ENCODE measurements around the gene SLC16A11.

Gene SLC16A11

DNA sequence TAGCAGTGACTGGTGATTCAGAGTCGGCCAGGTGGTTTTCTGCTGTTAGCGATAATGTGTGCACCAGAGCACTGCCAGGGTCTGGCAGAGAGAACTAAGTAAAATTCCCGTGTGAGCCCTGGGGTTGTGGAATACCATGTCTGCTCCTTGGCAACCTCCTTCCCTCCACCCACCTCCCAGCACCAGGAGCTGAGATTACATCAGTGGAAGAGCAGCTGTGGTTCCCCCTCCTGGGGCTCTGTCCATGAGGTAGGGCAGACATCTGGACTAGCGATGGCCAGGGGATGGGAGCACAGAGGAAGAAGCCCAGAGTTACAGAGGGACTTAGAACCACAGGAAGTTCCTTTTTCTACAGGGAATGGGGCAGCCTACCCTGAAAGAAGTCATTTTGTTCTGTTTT is 20.4 kb upstream of the SLC16A11 start:
- TF ChIP-seq, protein P1, sequence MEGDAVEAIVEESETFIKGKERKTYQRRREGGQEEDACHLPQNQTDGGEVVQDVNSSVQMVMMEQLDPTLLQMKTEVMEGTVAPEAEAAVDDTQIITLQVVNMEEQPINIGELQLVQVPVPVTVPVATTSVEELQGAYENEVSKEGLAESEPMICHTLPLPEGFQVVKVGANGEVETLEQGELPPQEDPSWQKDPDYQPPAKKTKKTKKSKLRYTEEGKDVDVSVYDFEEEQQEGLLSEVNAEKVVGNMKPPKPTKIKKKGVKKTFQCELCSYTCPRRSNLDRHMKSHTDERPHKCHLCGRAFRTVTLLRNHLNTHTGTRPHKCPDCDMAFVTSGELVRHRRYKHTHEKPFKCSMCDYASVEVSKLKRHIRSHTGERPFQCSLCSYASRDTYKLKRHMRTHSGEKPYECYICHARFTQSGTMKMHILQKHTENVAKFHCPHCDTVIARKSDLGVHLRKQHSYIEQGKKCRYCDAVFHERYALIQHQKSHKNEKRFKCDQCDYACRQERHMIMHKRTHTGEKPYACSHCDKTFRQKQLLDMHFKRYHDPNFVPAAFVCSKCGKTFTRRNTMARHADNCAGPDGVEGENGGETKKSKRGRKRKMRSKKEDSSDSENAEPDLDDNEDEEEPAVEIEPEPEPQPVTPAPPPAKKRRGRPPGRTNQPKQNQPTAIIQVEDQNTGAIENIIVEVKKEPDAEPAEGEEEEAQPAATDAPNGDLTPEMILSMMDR (IDR thresholded peaks at IDR 0.05; ENCODE audit: low read length), result no peak
- TF ChIP-seq EZH2 (optimal IDR thresholded peaks at IDR 0.05; ENCODE audit: low read depth, low read length) (no peak), EZH2phosphoT487 (IDR thresholded peaks at IDR 0.05; ENCODE audit: low read length) (no peak)
- H3F3A ChIP-seq (ENCODE audit: insufficient read depth, low read length), result no peaks in the 10 kb centered on the region
- no peaks in the 10 kb centered on the region for H3K4me1 ChIP-seq (ENCODE audit: low read length)
- H3K36me3 ChIP-seq (replicated peaks; ENCODE audit: insufficient read depth, low read length), result no peaks in the 10 kb centered on the region
- H3K9me3 ChIP-seq (replicated peaks; ENCODE audit: insufficient read depth, low read length), result no peaks in the 10 kb centered on the region
- no peaks in the 10 kb centered on the region for H4K20me1 ChIP-seq (ENCODE audit: insufficient read depth, low read length)
- H2AFZ ChIP-seq (ENCODE audit: low read length), result no peak overlapping the region
- H3K27ac ChIP-seq (ENCODE audit: low read length), result no peak overlapping the region
- peaks cover 73% of the 10 kb centered on the region for H3K27me3 ChIP-seq (replicated peaks; ENCODE audit: insufficient read depth, low read length)
- no peaks in the 10 kb centered on the region for H3K9me2 ChIP-seq (replicated peaks; ENCODE audit: insufficient read depth, low read length)
- no peaks in the 10 kb centered on the region for H3K79me2 ChIP-seq (ENCODE audit: low read length)
- H3K9ac ChIP-seq (ENCODE audit: low read length), result no peak overlapping the region
- DNase-seq, result no peak
- H3K4me2 ChIP-seq (ENCODE audit: low read depth, low read length), result no peak overlapping the region
- no peak overlapping the region for H3K4me3 ChIP-seq (ENCODE audit: low read length)

DNA sequence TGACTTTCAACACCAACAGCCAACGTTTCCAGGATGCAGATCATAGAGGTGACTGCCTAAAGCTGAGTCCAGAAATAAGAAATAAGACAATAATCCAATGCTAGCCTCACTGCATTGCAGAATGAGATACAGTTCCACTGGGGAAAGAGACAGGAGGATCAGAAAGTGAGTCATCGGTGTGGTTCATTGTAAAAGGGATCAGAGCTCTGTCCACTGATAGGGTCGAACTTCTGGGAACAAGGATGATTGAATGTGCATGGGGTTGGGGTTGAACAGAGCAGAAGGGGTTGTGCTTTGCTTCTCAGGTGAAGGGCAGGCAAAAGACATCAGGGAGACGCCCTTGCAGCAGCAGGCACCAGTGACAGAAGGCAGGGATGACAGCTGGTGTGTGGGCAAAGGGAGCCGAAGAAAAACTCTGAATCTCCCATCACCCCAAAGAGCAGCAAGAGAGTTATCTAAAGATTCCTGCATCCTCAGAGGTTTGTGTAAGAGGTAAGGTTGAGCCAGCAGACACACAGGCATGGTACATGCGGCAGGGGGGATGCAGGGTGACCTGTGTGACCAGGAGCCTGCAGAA is 19.7 kb upstream of the SLC16A11 start:
- DNase-seq, result no peak
- H3K9me3 ChIP-seq (replicated peaks; ENCODE audit: insufficient read depth, low read length), result no peaks in the 10 kb centered on the region
- H2AFZ ChIP-seq (ENCODE audit: low read length), result no peak overlapping the region
- H3K4me2 ChIP-seq (ENCODE audit: low read depth, low read length), result no peak overlapping the region
- H3F3A ChIP-seq (ENCODE audit: insufficient read depth, low read length), result no peaks in the 10 kb centered on the region
- H3K4me1 ChIP-seq (ENCODE audit: low read length), result no peaks in the 10 kb centered on the region
- peaks cover 75% of the 10 kb centered on the region for H3K27me3 ChIP-seq (replicated peaks; ENCODE audit: insufficient read depth, low read length)
- no peaks in the 10 kb centered on the region for H3K9me2 ChIP-seq (replicated peaks; ENCODE audit: insufficient read depth, low read length)
- no peak overlapping the region for H3K27ac ChIP-seq (ENCODE audit: low read length)
- no peaks in the 10 kb centered on the region for H4K20me1 ChIP-seq (ENCODE audit: insufficient read depth, low read length)
- H3K9ac ChIP-seq (ENCODE audit: low read length), result no peak overlapping the region
- no peak overlapping the region for H3K4me3 ChIP-seq (ENCODE audit: low read length)
- TF ChIP-seq EZH2phosphoT487 (IDR thresholded peaks at IDR 0.05; ENCODE audit: low read length) (no peak), EZH2 (optimal IDR thresholded peaks at IDR 0.05; ENCODE audit: low read depth, low read length) (no peak)
- TF ChIP-seq, protein P1 (IDR thresholded peaks at IDR 0.05; ENCODE audit: low read length), result no peak
- no peaks in the 10 kb centered on the region for H3K36me3 ChIP-seq (replicated peaks; ENCODE audit: insufficient read depth, low read length)
- H3K79me2 ChIP-seq (ENCODE audit: low read length), result no peaks in the 10 kb centered on the region

DNA sequence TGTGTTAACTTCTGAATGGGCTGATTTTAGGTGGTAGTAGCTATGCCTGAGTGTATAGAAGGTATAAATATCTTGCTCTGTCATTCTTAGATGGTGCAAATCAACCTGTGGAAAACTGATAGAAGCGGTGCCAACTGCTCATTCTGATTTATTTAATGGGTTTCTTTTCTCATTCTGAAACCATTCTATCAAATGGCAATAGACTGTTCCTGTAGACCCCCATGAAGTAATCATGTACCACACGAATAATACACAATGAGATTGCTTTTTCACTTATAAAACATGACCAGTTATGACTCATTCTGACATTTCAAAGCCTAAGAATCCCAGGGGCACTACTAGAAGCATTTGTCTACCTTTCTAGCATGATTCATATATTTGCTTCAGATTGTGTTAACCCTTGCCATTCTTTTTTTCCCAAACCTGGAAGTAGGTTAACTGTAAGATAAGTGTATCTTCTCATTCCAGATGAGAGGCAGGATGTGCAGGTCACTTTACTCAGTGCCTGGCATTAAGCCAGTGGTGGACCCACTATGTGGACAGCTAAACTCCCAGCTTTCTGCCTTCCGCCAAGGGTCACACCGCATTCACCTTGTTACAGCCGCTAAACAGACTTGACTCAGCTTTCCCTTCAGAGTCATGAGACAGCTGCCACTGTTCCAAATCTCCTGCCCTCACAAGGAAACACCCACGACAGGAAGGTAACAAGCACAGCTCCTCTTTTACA is 16.4 kb upstream of the SLC16A11 start:
- Histone ChIP-seq H3K36me3 (replicated peaks; ENCODE audit: insufficient read depth, low read length) (no peaks in the 10 kb centered on the region), H3K4me2 (ENCODE audit: low read depth, low read length) (no peak overlapping the region), H2AFZ (ENCODE audit: low read length) (no peak overlapping the region), H3K27ac (ENCODE audit: low read length) (no peak overlapping the region), H3K9ac (ENCODE audit: low read length) (no peak overlapping the region), H3K79me2 (ENCODE audit: low read length) (no peaks in the 10 kb centered on the region), H3K9me2 (replicated peaks; ENCODE audit: insufficient read depth, low read length) (no peaks in the 10 kb centered on the region), H3K27me3 (replicated peaks; ENCODE audit: insufficient read depth, low read length) (peaks cover 86% of the 10 kb centered on the region), H3K4me1 (ENCODE audit: low read length) (no peaks in the 10 kb centered on the region), H3K9me3 (replicated peaks; ENCODE audit: insufficient read depth, low read length) (no peaks in the 10 kb centered on the region), H4K20me1 (ENCODE audit: insufficient read depth, low read length) (no peaks in the 10 kb centered on the region), H3F3A (ENCODE audit: insufficient read depth, low read length) (no peaks in the 10 kb centered on the region), H3K4me3 (ENCODE audit: low read length) (no peak overlapping the region)
- DNase-seq, result peak; percentile 5
- TF ChIP-seq, protein P1 (IDR thresholded peaks at IDR 0.05; ENCODE audit: low read length), result no peak
- TF ChIP-seq EZH2 (optimal IDR thresholded peaks at IDR 0.05; ENCODE audit: low read depth, low read length), result no peak
- no peak for TF ChIP-seq EZH2phosphoT487 (IDR thresholded peaks at IDR 0.05; ENCODE audit: low read length)
